H1 (cell line): ENCODE results near the gene CADM1.

ENCODE experiments used
- ATF2 ChIP-seq: IDR thresholded peaks from 2 replicates; pipeline ENCODE4 v1.6.1; 2012; ENCODE audit warnings: low read length, inconsistent platforms
- FOSL1 ChIP-seq: IDR thresholded peaks from 2 replicates; pipeline ENCODE4 v1.6.1; 2011; ENCODE audit warnings: mild to moderate bottlenecking, low read depth, low read length, moderate library complexity; ENCODE audit not compliant: insufficient read depth
- JUN ChIP-seq: IDR thresholded peaks from 2 replicates; pipeline ENCODE4 v1.6.1; 2011; ENCODE audit warnings: low read depth, mild to moderate bottlenecking, improper control_type of control experiment, low read length
- RFX5 ChIP-seq: IDR thresholded peaks from 2 replicates; pipeline ENCODE4 v1.6.1; 2011; ENCODE audit warnings: low read depth, low read length, improper control_type of control experiment, borderline replicate concordance
- SP1 ChIP-seq: IDR thresholded peaks from 2 replicates; pipeline ENCODE4 v1.6.1; 2011; ENCODE audit warnings: low read depth, low read length
- TF ChIP-seq, protein P1 (sequence below), 3 experiments: IDR thresholded peaks; 1 replicate in 2 of 3; 2 replicates in 1 of 3; pipeline versions ENCODE4 v1.5.1 to v1.6.1; 2011; ENCODE audit warnings: low read length in 3 of 3, mild to moderate bottlenecking in 3 of 3, inconsistent platforms in 2 of 3, low read depth in 1 of 3, moderate library complexity in 1 of 3; ENCODE audit not compliant: insufficient read depth in 1 of 3; ENCODE audit errors: control extremely low read depth in 1 of 3

- TF ChIP-seq FOSL1 (no peak), SP1 (no peak), ATF2 (no peak), JUN (no peak), RFX5 (no peak)
- TF ChIP-seq, protein P1, sequence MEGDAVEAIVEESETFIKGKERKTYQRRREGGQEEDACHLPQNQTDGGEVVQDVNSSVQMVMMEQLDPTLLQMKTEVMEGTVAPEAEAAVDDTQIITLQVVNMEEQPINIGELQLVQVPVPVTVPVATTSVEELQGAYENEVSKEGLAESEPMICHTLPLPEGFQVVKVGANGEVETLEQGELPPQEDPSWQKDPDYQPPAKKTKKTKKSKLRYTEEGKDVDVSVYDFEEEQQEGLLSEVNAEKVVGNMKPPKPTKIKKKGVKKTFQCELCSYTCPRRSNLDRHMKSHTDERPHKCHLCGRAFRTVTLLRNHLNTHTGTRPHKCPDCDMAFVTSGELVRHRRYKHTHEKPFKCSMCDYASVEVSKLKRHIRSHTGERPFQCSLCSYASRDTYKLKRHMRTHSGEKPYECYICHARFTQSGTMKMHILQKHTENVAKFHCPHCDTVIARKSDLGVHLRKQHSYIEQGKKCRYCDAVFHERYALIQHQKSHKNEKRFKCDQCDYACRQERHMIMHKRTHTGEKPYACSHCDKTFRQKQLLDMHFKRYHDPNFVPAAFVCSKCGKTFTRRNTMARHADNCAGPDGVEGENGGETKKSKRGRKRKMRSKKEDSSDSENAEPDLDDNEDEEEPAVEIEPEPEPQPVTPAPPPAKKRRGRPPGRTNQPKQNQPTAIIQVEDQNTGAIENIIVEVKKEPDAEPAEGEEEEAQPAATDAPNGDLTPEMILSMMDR (IDR thresholded peaks at IDR 0.05; ENCODE audit: control extremely low read depth in 1 of 3, insufficient read depth in 1 of 3, low read depth in 1 of 3, low read length in 3 of 3) = no peak
Measured at GRCh38 chr11:115303929-115304531, 200.2 kb downstream of the CADM1 start.
